Ammon's horn (tissue), 1 donor: ENCODE measurements around the gene CDC6.
A peak's percentile ranks its signal among the peaks of the same experiment; 100 is the strongest.
"Not testable (repeated sequence)": the region's sequence is repeated elsewhere in the genome, so short reads cannot be mapped to it uniquely, and the experiment has no call there.

Experiments
- DNase-seq: peaks from one replicate; pipeline ENCODE4 v3.0.0-alpha.2; 2016; ENCODE audit warnings: low spot score

CDC6 gene

DNA sequence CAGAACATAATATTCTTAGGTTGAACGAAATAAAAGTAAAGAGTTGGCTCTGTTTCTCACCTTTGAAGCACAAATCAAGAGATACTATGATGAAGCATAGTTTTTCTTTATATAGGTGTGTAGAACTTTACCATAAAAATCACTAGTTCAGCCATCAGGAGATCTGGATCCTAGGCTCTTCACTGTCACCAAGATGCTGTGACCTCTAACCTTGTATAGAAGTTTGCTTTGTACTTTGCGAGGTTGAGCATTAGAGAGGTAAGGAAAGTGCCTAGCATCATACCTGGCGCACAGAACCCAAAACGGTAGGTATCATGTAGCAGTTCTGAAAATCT lies 553 bp upstream of the CDC6 start:
- no peak for DNase-seq

DNA sequence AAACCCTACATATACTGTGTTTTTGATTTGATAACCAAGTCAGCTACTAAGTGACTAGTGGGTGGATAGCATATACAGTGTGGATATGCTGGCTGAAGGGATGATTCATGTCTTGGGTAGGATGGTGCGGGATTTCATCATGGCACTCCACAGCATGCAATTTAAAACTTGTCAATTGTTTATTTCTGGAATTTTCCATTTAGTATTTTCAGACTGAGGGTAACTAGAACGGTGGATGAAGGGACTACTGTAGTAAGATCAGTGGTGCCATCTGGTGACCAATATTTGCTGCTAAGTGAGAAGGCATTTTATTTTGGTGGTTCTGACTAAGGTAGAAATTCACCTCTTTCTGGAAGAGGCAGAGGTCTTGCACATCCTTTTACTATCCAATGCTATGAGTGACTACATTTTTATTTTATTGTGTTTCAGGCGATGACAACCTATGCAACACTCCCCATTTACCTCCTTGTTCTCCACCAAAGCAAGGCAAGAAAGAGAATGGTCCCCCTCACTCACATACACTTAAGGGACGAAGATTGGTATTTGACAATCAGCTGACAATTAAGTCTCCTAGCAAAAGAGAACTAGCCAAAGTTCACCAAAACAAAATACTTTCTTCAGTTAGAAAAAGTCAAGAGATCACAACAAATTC lies 3.1 kb downstream of the CDC6 start:
- DNase-seq: peak; percentile 84

DNA sequence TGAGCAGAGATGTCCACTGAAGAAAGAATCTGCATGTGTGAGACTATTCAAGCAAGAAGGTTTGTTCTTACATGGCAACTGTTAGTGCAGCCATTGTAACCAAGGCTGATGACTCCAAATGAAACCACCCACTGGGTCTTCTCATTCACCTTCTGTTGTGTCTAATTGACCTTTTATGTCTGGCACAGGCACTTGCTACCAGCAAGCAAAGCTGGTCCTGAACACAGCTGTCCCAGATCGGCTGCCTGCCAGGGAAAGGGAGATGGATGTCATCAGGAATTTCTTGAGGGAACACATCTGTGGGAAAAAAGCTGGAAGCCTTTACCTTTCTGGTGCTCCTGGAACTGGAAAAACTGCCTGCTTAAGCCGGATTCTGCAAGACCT lies 3.6 kb downstream of the CDC6 start:
- no peak for DNase-seq

DNA sequence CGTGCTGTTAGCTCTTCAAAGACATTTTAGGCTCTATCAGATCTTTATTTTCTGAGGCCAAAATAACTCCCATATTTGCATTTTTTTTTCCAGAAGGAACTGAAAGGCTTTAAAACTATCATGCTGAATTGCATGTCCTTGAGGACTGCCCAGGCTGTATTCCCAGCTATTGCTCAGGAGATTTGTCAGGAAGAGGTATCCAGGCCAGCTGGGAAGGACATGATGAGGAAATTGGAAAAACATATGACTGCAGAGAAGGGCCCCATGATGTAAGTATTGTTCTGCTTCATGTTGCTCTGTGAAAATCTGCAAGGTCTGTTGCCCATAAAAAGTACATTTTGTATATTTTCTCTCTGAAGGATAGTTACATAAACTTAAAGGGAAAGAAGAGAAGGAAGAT lies 5.7 kb downstream of the CDC6 start:
- DNase-seq: no peak

DNA sequence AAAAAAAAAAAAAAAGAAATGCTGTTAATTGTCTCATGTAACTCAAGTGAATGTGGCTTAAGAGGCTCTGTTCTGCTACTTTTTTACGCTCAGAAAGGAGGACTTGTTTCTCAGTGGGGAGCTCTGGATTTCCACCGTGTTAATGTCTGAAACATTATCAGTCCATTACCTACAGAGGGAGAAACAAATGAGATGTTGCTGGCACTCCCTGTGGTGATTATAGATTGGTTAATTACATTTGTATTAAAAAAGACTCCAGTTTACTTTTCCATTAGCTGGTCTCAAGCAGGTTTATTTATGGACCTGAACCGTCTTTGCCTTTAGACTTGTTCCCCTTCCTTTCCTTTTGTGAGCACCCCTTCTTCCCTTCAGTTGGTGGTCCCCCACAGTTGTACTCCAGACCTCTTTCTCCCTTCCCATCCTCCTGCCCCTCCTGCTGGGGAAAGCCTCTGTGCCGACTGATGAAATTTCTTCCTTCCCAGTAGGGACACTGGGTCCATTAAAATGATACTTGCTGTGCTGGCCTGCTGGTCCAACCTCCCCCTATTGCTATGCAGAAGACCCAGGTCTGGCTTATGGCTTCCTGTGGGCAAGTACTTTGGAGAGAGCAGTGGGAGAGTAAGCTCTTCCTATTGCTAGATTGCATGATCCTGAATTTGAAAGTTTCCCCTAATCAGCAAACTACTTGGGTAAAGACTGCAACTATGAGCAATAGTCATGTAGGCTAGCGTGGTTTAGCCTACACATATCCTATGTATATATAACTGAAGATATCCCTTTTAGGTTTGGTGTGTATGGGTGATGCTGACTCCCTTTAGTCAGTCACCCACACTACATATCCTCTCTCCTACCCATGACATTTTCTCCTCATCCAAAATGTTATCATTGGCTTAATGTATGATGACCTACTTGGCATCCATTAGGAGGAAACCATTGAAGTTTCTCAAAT lies 8.1 kb downstream of the CDC6 start:
- no peak for DNase-seq

DNA sequence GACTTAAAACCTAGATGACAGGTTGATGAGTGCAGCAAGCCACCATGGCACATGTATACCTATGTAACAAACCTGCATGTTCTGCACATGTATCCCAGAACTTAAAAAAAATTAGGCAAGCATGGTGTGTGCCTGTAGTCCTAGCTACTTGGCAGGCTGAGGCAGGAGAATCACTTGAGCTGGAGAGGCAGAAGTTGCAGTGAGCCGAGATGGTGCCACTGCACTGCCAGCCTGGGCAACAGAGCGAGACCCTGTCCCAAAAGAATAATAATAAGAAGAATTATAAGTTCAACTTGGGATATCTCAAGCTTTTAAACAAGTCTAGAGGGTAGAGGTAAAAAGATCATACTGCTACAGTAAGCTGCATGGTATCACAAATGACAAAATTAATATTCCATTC lies 9.8 kb downstream of the CDC6 start:
- no peak for DNase-seq

DNA sequence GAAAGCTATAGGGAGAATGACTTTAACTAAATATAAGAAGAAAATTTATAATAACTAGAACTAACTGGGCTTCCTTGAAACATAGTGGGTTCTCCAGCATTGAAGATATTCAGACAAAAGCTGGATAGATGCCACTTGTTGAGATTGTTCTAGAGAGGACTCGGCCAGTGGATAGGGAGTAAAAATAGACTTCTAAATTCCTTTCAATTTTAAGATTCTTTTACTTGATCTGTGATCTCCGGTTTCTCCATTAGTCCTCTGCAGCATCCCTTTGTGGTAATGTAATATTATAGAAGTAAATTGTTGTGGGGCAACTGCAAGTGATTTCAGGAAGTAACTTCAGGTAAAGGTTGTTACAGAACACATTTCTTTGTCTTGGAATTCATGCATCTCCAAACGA lies 11.0 kb downstream of the CDC6 start:
- no peak for DNase-seq

DNA sequence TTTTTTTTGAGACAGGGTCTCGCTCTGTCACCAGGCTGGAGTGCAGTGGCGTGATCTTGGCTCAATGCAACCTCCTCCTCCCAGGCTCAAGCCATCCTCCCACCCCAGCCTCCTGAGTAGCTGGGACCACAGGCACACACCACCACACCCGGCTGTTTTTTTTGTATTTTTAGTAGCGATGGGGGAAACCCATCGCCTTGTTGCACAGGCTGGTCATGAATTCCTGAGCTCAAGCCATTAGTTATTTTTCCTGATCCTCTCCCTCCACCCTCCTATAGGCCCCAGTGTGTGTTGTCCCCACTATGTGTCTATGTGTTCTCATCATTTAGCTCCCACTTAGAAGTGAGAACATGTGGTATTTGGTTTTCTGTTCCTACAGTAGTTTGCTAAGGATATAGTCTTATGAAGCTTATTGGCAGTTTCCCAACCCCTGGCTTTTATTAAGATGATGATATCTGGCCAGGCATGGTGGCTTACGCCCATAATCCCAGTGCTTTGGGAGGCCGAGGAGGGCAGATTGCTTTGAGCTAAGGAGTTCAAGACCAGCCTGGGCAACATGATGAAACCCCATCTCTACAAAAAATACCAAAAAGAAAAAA lies 11.6 kb downstream of the CDC6 start:
- DNase-seq: not testable (repeated sequence)

DNA sequence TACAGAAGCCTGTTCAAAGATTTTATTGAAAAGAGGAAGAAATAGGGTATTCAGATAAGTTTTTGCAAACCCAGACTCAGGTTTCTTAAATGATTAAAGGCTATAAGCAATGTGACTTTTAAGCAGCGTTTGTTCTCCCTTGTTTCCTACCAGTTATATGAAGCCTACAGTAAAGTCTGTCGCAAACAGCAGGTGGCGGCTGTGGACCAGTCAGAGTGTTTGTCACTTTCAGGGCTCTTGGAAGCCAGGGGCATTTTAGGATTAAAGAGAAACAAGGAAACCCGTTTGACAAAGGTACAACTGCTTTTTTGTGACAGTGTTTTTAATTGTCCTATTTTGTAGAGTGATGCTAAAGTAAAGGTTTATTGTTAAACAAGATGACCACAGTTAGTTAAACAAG lies 13.6 kb downstream of the CDC6 start:
- peak; percentile 28 for DNase-seq

DNA sequence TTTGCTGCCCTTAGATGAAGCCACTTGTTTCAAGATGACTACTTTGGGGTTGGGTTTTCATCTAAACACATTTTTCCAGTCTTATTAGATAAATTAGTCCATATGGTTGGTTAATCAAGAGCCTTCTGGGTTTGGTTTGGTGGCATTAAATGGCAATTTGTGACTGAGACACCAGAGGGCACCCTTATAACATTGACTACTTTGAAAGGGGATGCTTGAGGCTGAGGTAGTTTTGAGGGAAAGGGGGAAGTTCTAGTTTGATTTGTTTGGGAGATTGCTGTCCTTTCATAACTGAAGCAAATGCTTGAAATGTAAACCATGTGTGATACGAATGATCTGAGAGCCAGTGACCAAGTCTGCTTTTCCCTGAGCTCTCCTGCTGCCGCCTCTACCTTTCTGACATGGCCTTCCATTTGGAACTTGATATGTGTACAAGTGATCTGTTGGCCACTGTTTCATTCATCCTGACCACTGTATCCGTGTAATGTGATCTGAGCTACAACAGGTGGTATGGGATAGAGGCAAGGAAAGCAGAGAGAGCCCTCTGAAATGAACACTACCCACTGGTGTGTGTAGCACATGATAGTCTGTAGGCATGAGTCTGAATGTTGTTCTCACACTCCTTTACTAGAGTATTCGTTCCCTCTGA lies 15.5 kb downstream of the CDC6 start:
- peak; percentile 76 for DNase-seq

DNA sequence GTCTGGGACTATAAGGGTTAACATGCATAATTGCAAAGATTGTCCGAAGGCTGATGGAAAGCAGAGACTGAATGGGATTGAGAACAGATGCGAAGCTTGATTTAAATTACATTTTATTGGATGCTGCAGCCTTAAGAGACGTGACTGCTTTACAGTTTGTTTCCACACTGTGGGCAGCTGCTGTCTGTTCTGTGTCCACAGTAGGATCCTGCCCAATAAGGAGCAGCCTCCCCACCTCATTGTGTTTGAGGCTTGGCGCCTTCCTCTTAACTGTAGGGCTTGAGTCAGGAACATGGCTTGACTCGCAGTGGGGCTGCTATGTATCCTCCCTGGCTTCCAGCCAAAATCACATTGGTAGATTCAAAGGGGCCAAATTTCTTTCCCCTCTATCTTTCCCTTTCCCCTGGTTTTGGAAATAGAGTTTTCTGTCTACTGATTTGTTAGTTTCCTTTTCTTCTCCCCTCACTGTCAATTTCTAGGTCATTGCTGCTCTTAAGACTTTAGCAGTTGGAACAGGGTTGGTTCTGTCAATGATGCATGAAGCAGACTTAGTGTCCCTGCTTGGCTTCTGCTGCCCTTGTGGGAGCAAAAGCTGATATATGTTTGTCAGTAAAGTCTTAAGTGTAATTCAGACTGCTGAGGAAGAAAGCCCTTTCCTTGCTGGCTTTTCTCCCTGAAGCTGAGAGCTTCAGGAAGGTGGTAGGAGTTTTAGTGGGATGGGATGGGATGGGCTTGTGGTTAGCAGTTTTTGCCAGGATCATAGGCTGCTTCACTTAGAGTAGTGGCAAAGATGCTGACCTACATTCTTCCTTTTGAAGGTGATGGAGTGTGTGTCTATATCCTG lies 16.3 kb downstream of the CDC6 start:
- DNase-seq: no peak

DNA sequence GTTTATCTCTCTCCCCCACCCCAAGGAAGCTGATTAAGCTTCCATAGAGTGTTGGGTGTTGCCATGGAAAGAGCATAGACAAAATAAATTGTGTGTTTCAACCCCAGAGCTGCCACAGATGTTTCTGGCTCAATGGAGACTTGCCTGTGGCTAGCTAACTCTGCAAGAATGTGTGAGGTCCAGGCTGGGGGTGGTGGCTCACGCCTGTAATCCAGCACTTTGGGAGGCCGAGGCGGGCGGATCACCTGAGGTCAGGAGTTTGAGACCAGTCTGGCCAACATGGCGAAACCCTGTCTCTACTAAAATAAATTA lies 16.8 kb downstream of the CDC6 start:
- not testable (repeated sequence) for DNase-seq

DNA sequence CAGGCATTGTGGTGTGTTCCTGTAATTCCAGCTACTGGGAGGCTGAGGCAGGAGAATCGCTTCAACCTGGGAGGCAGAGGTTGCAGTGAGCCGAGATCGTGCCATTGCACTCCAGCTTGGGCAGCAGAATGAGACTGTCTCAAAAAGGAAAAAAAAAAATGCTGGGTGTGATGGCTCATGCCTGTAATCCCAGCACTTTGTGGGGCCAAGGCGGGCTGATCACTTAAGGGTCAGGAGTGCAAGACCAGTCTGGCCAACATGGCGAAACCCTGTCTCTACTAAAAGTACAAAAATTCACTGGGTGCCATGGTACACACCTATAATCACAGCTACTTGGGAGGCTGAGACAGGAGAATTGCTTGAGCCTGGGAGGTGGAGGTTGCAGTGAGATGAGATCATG lies 17.2 kb downstream of the CDC6 start:
- not testable (repeated sequence) for DNase-seq

DNA sequence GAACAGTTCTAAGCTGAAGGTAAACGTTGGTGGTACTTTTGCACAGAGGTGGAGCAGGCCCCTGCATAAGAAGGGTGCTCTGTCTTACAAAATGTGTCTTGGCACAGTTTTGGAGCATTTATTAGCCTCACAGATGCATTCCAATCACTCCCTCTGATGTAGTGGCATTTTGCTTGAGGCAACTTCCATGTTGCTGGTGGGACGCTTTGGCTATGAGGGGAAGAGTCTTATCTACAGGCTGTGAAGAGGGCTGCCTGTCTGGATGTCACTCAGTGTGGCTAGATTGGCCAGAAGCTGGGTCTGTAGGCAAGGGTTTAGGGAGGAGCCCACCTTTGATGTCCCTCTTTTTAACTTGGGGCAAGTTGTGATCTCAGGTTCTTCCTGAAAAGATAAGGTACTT lies 18.7 kb downstream of the CDC6 start:
- DNase-seq: no peak

DNA sequence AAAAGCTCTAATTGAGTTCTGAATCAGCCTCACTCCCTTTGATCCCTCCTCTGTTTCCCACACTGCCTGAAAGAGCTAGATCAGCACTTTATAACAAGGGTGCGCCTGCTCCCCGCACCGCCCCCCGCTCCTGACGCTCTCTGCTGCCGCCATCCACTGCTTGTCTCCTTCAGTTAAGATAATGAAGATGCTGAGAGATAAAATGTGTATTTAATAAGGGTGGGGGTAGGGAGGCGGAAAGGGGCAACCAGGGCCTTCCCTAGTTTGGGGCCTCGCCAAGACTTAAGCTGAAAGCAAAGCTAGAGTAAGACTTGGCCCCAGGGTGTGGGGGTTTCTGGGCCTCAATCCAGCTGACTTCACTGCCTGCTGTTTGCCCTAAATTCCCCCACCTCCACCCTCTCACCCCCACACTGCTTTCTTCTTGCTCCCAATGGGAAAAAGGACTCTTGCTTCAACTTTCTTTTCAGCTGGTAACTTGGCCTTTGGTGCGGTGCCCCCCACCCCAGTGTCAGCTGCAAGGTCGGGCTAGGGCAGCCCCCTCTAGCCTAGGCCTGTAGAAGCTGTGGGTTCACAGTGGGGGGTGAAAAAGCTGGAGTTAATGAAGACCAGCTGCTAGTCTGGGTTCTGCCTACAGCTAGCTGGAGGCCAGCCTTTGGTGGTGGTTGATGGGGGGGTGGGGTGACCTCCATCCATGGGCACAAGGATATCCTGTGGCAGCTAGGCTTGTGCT lies 19.5 kb downstream of the CDC6 start:
- peak; percentile 27 for DNase-seq

DNA sequence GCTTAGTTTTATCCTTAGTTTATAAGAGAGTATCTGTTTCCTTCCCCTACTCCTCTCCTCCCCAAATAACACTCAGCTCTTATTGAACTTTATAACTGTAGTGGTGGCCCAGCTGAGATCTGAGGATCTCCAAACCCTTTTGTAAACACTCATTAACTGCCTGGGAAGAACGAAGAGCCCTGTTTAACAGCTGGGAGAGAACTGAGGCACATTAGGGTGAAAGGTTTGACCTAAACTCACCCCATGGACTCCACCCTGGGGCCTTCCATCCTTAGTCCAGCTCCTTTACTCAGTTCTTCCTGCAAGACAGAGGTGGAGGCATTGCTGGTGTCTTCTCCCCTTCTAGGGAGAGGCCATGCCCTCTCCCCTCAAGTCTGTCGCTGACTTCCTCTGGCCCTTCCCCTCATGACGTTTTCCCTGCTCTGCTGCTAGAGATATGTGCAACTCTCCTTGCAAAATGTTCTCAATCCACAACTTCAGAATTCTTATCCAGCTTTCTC lies 20.1 kb downstream of the CDC6 start:
- no peak for DNase-seq

DNA sequence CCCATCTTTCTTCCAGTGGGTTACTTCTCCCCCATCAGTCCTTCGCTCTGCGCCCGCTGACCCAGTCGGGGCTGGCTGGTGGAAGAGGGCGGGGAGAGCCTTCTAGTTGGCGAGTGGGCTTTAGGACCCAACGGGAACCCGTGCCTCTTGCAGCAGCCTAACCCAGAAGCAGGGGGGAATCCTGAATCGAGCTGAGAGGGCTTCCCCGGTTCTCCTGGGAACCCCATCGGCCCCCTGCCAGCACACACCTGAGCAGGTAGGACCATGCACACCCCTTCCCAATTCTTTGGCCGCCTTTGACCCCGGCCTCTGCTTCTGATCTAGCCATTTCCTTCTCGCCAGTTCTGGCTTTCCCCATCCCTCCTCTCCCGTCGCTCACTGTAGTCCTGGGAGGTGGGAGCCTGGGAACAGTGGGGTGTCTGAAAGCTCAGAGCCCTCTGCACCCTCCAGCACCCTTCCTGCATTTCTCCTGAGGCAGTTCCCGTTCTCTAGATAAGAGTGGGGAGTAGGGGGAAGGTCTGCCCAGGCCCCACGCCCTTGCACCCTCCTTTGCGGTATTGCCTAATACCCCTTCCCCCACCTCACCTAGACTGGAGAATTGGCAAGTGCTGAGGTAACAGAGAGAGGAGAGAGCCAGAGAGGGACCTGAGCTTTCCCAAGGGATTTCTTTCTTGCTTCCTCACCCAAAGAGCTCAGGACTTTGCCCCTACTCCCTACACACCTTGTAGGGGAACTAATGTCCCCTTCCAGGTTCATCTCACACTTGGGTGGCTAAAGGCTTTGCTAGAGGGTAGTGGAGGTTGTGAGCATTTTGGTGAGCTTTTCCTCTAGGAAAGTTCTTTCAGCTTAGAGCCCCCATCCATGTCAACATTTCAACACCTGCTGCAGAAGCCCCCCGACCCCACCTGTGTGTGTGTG lies 21.6 kb downstream of the CDC6 start, which contains the start of gene RARA:
Gene RARA (plus strand): TSS at position 150 of the 918 bp plus-strand sequence. CDS start 22,039 bp downstream, outside the sequence.
- DNase-seq: peak; percentile 80

DNA sequence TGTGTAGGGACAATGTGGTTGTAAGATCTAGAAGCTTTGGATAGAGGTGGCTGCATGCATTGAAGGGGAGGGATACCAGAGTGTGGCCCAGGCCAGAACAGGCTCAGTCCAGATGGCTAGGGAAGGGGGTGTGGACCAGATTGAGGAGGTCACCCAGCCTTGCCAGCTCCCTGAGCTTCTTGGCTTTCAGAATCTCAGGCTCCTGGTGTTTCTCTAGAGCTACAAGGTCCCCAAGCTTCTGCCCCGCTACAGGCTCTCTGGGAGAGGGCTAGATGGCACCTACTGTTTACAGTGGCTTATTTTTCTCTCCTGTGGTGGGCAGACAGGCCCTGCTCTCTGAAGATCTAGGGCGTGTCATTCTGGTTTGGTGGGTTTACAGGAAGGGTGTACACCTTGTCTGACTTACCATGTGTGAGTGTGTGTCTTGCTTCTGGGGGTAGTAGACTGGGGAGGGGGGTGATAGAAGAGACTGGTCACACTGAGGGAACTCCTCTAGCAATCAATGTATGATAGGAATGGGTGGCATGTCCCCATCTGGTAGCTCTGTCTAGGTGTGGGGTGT lies 22.4 kb downstream of the CDC6 start:
- DNase-seq: no peak

DNA sequence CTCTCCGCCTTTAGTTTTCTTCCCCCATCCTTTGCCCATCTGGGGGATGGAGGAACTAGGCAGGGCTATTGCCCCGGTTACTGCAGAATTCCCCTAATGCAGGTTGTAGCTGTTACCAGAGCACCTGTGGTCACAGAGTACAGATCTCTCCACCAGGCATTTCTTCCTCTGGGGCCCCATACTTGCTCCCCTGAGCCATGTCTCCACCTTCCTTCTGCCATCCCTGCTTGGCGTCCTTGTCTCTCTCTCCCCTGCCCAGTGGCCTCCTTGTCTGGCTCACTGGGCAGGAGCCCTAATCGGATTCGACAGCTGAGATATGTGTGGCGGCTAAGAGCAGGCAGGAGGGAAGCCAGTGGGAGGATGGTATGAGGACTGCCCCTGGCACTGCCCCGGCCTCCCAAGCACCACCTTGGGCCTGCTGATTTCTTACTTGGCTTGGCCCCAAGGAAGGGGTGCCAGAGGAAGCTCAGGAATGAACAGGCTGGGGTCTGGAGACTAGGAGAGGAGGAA lies 23.3 kb downstream of the CDC6 start:
- no peak for DNase-seq
